K562 (cell line): ENCODE results near the gene RNF145. TPM values are rescaled to one million over a fixed set of nuclear protein-coding genes. Genes with fewer than 3 reads are reported as not detected.
A peak's percentile ranks its signal among the peaks of the same experiment; 100 is the strongest.

Source experiments
- ATF7 ChIP-seq: fragments of 450-650 bp; IDR thresholded peaks from 2 replicates; pipeline ENCODE4 v1.7.1; 2014; ENCODE audit warnings: mild to moderate bottlenecking, moderate library complexity
- CBX5 ChIP-seq: IDR thresholded peaks from 2 replicates; pipeline ENCODE4 v1.6.1; 2014; ENCODE audit warnings: low read depth, borderline replicate concordance
- CCNT2 ChIP-seq: IDR thresholded peaks from 2 replicates; pipeline ENCODE4 v1.6.1; 2011; ENCODE audit warnings: borderline replicate concordance, low read depth, mild to moderate bottlenecking, moderate library complexity, mixed read lengths, low read length; ENCODE audit not compliant: insufficient read length; ENCODE audit errors: extremely low read depth
- COPS2 ChIP-seq: fragments of 450-650 bp; conservative IDR thresholded peaks from 2 replicates; pipeline ENCODE4 v1.6.1; 2016; ENCODE audit warnings: mild to moderate bottlenecking, moderate library complexity
- FOSL1 ChIP-seq: fragments of 200-800 bp; sonication (Bioruptor generic); conservative IDR thresholded peaks from 2 replicates; pipeline ENCODE4 v1.6.1; 2016; ENCODE audit warnings: missing genetic modification characterization, missing compliant biosample characterization
- FOXJ2 ChIP-seq: fragments of 200-800 bp; sonication (Bioruptor generic); IDR thresholded peaks from 2 replicates; pipeline ENCODE4 v1.6.1; 2016; ENCODE audit warnings: missing genetic modification characterization, missing compliant biosample characterization
- HDAC2 ChIP-seq: fragments of 450-650 bp; IDR thresholded peaks from 2 replicates; pipeline ENCODE4 v1.6.1; 2016; ENCODE audit warnings: mild to moderate bottlenecking
- HMG20A ChIP-seq: fragments of 450-650 bp; formaldehyde crosslinking; conservative IDR thresholded peaks from 2 replicates; pipeline ENCODE4 v1.4.0; 2020; ENCODE audit warnings: mild to moderate bottlenecking, mixed read lengths
- KLF10 ChIP-seq: fragments of 250-450 bp; sonication (Bioruptor Pico); IDR thresholded peaks from 2 replicates; pipeline ENCODE4 v1.6.1; 2021; ENCODE audit warnings: matching md5 sums
- MECOM ChIP-seq: fragments of 250-450 bp; sonication (Bioruptor Pico); IDR thresholded peaks from 2 replicates; pipeline ENCODE4 v1.8.0; 2022; ENCODE audit warnings: inconsistent platforms
- REST ChIP-seq, 2 experiments: fragments of 450-650 bp; formaldehyde crosslinking in 1 of 2; IDR thresholded peaks; 2 replicates each; pipeline versions ENCODE4 v1.4.0 to v1.6.1; 2014 to 2020; ENCODE audit warnings: mild to moderate bottlenecking in 2 of 2, borderline replicate concordance in 1 of 2, low read depth in 1 of 2
- SMAD4 ChIP-seq: fragments of 250-450 bp; sonication (Bioruptor Pico); conservative IDR thresholded peaks from 2 replicates; pipeline ENCODE4 v1.8.0; 2021; ENCODE audit warnings: inconsistent platforms, mild to moderate bottlenecking, moderate library complexity
- TFE3 ChIP-seq: fragments of 450-650 bp; formaldehyde crosslinking; IDR thresholded peaks from 2 replicates; pipeline ENCODE4 v1.4.0; 2020; ENCODE audit warnings: mild to moderate bottlenecking, mixed read lengths
- THAP12 ChIP-seq: fragments of 250-450 bp; sonication (Bioruptor Pico); IDR thresholded peaks from 2 replicates; pipeline ENCODE4 v1.9.0; 2021; ENCODE audit warnings: mild to moderate bottlenecking, inconsistent platforms
- U2AF2 ChIP-seq: fragments of 200-400 bp; formaldehyde crosslinking; optimal IDR thresholded peaks from 2 replicates; pipeline ENCODE3; 2017; ENCODE audit warnings: low read depth, mild to moderate bottlenecking, low read length
- ZBTB7A ChIP-seq: IDR thresholded peaks from 2 replicates; pipeline ENCODE4 v1.6.1; 2011; ENCODE audit warnings: low read depth, mild to moderate bottlenecking, low read length, moderate library complexity, borderline replicate concordance; ENCODE audit not compliant: control insufficient read depth
- ZNF354B ChIP-seq: fragments of 250-450 bp; sonication (Bioruptor Pico); IDR thresholded peaks from 2 replicates; pipeline ENCODE4 v1.4.0; 2020
- ZNF384 ChIP-seq: IDR thresholded peaks from 2 replicates; pipeline ENCODE4 v1.6.1; 2012; ENCODE audit warnings: low read depth, low read length, improper control_type of control experiment
- polyA plus RNA-seq, 8 experiments: library from polyadenylated mRNA; depleted of rRNA in 4 of 8; stranded (reverse) in 5 of 8; unstranded in 3 of 8; fragments of >200 nt; fragmentation: Nextera tagmentation in 2 of 8; fragmentation: Illumina TruSeq in 1 of 8; extraction: Ambion mirVana in 2 of 8; extraction: Trizol in 1 of 8; gene quantifications; 2 replicates each; pipeline versions ENCODE4 v1.2.1 to v1.2.3, GENCODE V29; 2011 to 2014; ENCODE audit warnings: inconsistent platforms in 1 of 8, missing spikeins in 1 of 8
- total RNA-seq, 7 experiments: library from RNA; depleted of rRNA in 6 of 7; stranded (reverse); fragments of >200 nt in 6 of 7; fragmentation: Illumina TruSeq in 2 of 7; extraction: Trizol in 2 of 7; gene quantifications; 2 replicates each; pipeline versions ENCODE4 v1.2.1 to v1.2.3, GENCODE V29; 2011 to 2021; ENCODE audit warnings: low replicate concordance in 1 of 7

Gene RNF145
- total and polyA plus RNA-seq, 9 of the 15 experiments (the other 6 are each of a cell fraction or from before 2014, with no cell fraction given) = 13.6 to 40.7 (median 25.4) TPM

GRCh38 chr5:159128070-159128541 is 81.2 kb downstream of the RNF145 start (continued):
- TF ChIP-seq CBX5 = no peak
- peak; percentile 88 for TF ChIP-seq HDAC2
- TF ChIP-seq ZNF384 = no peak
- peak; percentile 94 for TF ChIP-seq SMAD4 (CRISPR knock-in tag)
- no peak for TF ChIP-seq TFE3 (CRISPR knock-in tag)
- TF ChIP-seq REST (IDR thresholded peaks at IDR 0.05; ENCODE audit: borderline replicate concordance) = no peak
- TF ChIP-seq REST (CRISPR knock-in tag; IDR thresholded peaks at IDR 0.05; ENCODE audit: low read depth) = no peak
- no peak for TF ChIP-seq ZNF354B (CRISPR knock-in tag)
- TF ChIP-seq U2AF2 = no peak
- TF ChIP-seq MECOM = no peak
- TF ChIP-seq FOSL1 (tag) = peak; percentile 50; the same call in 1 of the 2 replicates
- no peak for TF ChIP-seq KLF10
- TF ChIP-seq THAP12 (CRISPR knock-in tag) = no peak
- peak; percentile 77 for TF ChIP-seq CCNT2
- TF ChIP-seq HMG20A (CRISPR knock-in tag) = no peak
- TF ChIP-seq COPS2 = no peak
- TF ChIP-seq ATF7 = peak; percentile 58
- TF ChIP-seq FOXJ2 = peak; percentile 70; the same call in 1 of the 2 replicates
- peak; percentile 77 for TF ChIP-seq ZBTB7A
